ENCODE results near the gene ITGB2.
"Not testable (repeated sequence)": the region's sequence is repeated elsewhere in the genome, so short reads cannot be mapped to it uniquely, and the experiment has no call there.

The ITGB2 gene

GRCh38 chr21:44932408-44933181, 11.9 kb upstream of the ITGB2 start:
- TF ChIP-seq CTCF (conservative IDR thresholded peaks at IDR 0.05) = peak; percentile 83
- H3K27ac ChIP-seq = peak overlapping the region; percentile 54; the same call in 1 of the 2 replicates

GRCh38 chr21:44931501-44932407, 11.1 kb upstream of the ITGB2 start:
- peak overlapping the region; percentile 54; the same call in 1 of the 2 replicates for H3K27ac ChIP-seq
- TF ChIP-seq CTCF (conservative IDR thresholded peaks at IDR 0.05) = no peak

DNA sequence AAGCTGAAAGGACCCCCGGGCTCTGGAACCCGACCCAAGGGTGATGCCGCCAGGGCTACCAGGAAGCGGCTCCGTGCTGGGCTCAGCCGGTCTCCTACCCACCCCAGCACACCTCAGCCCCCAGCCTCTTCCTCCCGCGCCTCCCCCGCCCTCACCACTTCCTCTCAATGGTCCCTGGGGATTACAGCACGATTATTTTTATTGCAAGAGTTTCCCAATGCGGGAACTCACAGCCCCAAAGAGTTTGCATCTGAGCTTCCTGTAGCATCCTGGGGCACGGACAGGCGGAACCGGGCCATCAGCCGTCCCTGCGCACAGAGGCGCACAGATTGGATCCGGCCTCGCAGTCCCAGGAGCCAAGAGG, 10.4 kb upstream of the ITGB2 start:
- H3K27ac ChIP-seq = peak overlapping the region; percentile 54; the same call in 1 of the 2 replicates
- TF ChIP-seq CTCF (conservative IDR thresholded peaks at IDR 0.05) = no peak

DNA sequence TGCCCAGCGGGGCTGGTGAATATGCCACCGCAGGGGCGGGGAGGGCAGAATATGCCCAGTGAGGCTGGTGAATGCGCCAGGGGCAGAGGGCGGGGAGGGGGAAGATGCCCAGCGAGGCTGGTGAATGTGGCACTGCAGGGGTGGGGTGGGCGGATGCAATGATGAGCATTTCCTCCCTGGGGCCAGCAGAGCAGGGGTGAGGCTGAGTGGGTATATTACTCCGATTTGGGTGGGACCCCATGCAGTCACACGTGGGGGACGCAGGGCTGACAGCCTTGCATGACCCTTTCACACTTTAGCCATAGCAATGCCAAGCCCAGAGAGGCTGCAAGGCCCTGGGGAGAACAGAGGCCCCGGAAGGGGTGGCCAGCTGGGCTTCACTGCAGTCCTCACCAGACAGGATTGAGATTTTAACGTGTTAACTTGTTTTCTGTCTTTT, 9.9 kb upstream of the ITGB2 start:
- no peak overlapping the region for H3K27ac ChIP-seq
- TF ChIP-seq CTCF (conservative IDR thresholded peaks at IDR 0.05) = no peak

DNA sequence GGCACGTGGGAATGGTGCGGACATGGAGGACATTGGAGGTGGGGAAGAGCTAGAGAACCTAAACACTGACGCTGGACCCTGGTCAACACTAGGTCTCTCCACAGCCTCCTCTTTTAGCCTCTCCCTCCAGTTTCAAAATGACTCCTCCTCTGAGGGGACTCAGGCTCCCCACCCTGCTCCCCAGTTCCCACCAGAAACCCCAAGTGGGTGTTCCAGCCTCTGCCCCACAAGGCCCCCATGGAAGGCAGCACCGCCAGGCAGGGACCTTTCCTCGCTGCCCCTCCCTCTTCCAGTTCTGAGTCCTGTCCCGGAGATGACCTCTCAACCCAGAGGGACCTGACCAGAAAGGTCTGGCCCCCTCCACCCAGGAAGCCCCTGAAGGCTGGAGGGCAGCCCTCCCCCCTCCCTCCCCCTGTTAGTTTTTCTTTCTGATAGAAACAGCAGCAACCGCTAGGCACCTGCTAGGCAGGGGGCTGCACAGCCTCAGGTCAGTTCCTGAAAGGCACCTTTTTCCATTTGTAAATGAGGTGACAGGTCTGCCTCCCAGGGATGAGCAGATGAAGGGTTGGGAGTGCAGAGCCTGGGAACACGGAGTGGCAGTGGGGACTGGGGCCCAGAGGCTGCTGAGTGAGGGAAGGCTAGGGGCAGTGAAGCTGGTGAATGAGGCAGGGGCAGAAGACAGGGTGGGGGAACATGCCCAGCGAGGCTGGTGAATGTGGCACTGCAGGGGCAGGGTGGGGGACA, 9.3 kb upstream of the ITGB2 start:
- no peak for TF ChIP-seq CTCF (conservative IDR thresholded peaks at IDR 0.05)
- no peak overlapping the region for H3K27ac ChIP-seq

DNA sequence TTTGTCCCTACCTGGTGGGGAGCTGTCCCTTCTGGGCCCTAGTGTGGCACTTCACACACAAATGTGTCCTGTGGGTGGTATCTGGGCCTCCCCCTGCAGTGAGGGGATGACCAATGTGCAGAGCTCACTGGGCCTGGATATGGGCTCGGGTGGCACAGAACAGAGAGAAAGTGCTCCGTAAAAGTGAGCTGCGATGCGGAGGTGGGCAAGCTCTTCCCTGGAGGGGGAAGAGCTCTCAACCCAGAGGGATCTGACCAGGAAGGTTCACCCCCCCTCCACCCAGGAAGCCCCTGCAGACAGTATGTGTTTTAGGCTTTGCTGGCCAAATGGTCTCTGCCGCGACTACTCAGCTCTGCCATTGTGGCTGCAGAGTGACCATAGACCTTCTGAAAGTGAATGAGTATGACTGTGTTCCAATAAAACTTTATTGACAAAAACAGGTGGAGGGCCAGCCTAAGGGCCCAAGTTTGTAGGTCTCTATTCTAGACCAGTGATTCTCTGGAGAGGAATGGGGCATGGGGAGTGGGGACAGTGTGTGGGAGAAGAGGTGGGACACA, 8.6 kb upstream of the ITGB2 start:
- TF ChIP-seq CTCF (conservative IDR thresholded peaks at IDR 0.05) = no peak
- H3K27ac ChIP-seq = no peak overlapping the region

DNA sequence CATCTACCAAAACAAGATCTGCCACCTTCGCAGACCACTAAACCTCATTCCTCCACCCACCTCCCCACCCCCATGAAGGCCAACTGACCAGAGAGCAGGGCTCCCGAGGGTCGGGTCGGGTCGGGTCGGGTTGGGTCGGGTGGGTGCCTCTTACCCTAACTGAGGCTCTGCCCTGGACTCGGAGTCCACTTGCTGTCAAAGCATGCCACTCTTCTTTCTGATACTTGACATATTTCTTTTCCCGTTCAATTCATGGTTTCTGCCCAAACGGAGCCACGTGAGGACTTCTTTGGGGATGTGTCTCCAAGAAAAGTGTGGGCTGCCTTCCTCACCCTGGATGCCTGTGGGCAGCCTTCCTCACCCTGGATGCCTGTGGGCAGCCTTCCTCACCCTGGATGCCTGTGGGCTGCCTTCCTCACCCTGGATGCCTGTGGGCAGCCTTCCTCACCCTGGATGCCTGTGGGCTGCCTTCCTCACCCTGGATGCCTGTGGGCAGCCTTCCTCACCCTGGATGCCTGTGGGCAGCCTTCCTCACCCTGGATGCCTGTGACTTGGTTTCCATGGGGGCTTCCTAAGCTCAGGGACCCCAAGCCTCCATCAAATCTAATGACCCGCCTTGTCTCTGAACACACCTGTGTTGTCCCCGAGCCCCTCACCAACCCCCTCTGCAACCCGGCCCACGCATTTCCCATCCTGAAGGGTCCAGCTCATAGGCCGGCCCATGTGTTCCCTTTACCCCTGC, 8.0 kb upstream of the ITGB2 start:
- not testable (repeated sequence) for H3K27ac ChIP-seq
